Testis (tissue), 3 donors: Measurements from ENCODE around the gene HADHA. TPM values are rescaled to one million over a fixed set of nuclear protein-coding genes. Genes with fewer than 3 reads are reported as not detected.

ENCODE experiments used
- DNase-seq: peaks from one replicate; pipeline ENCODE4 v3.0.0-alpha.2; 2019
- H3K27ac ChIP-seq, 2 donors: fragments of 200-600 bp; sonication (generic); one replicate each; pipeline ENCODE4 v1.5.1; 2019
- H3K27me3 ChIP-seq: fragments of 200-600 bp; sonication (generic); one replicate; pipeline ENCODE4 v1.5.1; 2019
- H3K36me3 ChIP-seq: fragments of 200-600 bp; sonication (generic); one replicate; pipeline ENCODE4 v1.5.1; 2017; ENCODE audit warnings: low read depth; ENCODE audit errors: missing control alignments
- H3K4me1 ChIP-seq: fragments of 200-600 bp; sonication (generic); one replicate; pipeline ENCODE4 v1.5.1; 2019
- H3K4me3 ChIP-seq, 2 donors: fragments of 200-600 bp; sonication (generic); one replicate each; pipeline ENCODE4 v1.5.1; 2017 to 2019
- H3K9me3 ChIP-seq: fragments of 200-600 bp; sonication (generic); one replicate; pipeline ENCODE4 v1.5.1; 2017
- POLR2A ChIP-seq: fragments of 450-650 bp; IDR thresholded peaks from one replicate; pipeline ENCODE4 v1.6.1; 2017; ENCODE audit warnings: antibody characterized with exemption, mild to moderate bottlenecking, moderate library complexity
- WGBS, 2 donors: methylation state at CpG; one replicate each; pipeline ENCODE4 v1.1.5; 2018; 5-methylcytosine and 5-hydroxymethylcytosine counted together
- intact Hi-C: fragments of 100-400 bp; cut with DNase I; formaldehyde crosslinking; loops from one replicate; pipeline ENCODE4 v1.15.1; 2023; ENCODE audit warnings: low total_unique reads
- polyA plus RNA-seq: library from polyadenylated mRNA; stranded (reverse); fragments of 350-450 nt; fragmentation: Illumina TruSeq; extraction: RNeasy Lipid Tissue Mini Kit (QIAGEN cat#74804); gene quantifications from one replicate; pipeline ENCODE4 v1.2.3, GENCODE V29; 2014; ENCODE audit warnings: low read depth, low replicate concordance; ENCODE audit not compliant: insufficient read depth
- total RNA-seq, 2 donors: library from RNA; depleted of rRNA; stranded (reverse); fragments of >200 nt; gene quantifications; one replicate each; pipeline ENCODE4 v1.2.3, GENCODE V29; 2016
- TF ChIP-seq, protein P1 (sequence below), 3 experiments: fragments of 450-650 bp in 2 of 3; fragments of 200-600 bp in 1 of 3; sonication (generic) in 1 of 3; IDR thresholded peaks; one replicate each; pipeline ENCODE4 v1.5.1; 2016 to 2019; ENCODE audit warnings: antibody characterized with exemption in 3 of 3, mild to moderate bottlenecking in 2 of 3, moderate library complexity in 1 of 3

HADHA gene
- total and polyA plus RNA-seq, 3 donors from 2014 or later = 93.7 to 161 (median 98.8) TPM

DNA sequence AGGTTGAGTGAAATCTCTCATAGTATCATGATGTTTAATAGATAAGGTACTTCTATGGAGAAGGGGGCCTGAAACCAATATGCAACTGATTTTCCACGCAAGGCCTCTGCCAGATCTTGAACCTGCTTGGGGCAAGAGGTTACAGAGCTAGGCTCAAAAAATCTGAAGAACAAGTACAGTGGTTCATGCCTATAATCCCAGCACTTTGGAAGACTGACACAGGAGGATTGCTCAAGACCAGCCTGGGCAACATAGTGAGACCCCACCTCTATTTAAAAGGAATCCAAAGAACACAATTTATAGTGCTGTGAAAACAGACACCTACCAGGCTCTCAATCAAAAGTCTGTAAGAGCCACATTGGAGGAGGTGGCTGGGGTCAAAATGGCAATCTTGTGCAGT lies 28.6 kb downstream of the HADHA start:
- Histone ChIP-seq H3K9me3 (no peaks in the 10 kb centered on the region), H3K4me3 (no peak overlapping the region), H3K4me1 (no peaks in the 10 kb centered on the region), H3K36me3 (no peaks in the 10 kb centered on the region), H3K27ac (no peak overlapping the region), H3K27me3 (no peaks in the 10 kb centered on the region)
- intact Hi-C loops = no loop called here
- DNase-seq = no peak
- TF ChIP-seq, protein P1, sequence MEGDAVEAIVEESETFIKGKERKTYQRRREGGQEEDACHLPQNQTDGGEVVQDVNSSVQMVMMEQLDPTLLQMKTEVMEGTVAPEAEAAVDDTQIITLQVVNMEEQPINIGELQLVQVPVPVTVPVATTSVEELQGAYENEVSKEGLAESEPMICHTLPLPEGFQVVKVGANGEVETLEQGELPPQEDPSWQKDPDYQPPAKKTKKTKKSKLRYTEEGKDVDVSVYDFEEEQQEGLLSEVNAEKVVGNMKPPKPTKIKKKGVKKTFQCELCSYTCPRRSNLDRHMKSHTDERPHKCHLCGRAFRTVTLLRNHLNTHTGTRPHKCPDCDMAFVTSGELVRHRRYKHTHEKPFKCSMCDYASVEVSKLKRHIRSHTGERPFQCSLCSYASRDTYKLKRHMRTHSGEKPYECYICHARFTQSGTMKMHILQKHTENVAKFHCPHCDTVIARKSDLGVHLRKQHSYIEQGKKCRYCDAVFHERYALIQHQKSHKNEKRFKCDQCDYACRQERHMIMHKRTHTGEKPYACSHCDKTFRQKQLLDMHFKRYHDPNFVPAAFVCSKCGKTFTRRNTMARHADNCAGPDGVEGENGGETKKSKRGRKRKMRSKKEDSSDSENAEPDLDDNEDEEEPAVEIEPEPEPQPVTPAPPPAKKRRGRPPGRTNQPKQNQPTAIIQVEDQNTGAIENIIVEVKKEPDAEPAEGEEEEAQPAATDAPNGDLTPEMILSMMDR (IDR thresholded peaks at IDR 0.05) = no peak
- no peak for TF ChIP-seq POLR2A
- WGBS, 2 donors = 90 to 96% methylated on average over 1 of the region's 1 CpG

DNA sequence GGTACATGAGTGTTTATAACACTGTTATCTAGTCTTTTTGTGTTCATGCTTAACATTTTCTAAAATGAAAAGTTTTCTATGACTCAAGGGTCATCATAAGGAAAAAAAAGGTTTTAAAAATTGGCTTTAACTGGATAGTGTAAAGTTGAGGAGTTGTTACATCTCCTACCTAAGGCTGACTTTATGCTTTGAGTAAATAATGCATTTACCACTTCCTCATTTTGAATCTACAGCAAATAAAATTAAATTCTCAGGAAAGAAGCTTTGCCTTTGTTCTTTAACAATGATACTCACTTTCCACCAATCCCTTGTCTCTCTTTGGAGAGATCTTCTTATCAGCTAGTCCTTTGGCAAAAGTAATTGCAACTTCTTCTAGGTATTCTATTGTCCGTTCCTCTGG lies 29.7 kb downstream of the HADHA start:
- no peak for TF ChIP-seq POLR2A
- TF ChIP-seq, protein P1 (IDR thresholded peaks at IDR 0.05) = no peak
- Histone ChIP-seq H3K9me3 (no peaks in the 10 kb centered on the region), H3K27me3 (no peaks in the 10 kb centered on the region), H3K4me1 (no peaks in the 10 kb centered on the region), H3K27ac (no peak overlapping the region), H3K4me3 (no peak overlapping the region), H3K36me3 (no peaks in the 10 kb centered on the region)
- no peak for DNase-seq
- WGBS, 2 donors = 87 to 89% methylated on average over 1 of the region's 1 CpG
- intact Hi-C loops = no loop called here

DNA sequence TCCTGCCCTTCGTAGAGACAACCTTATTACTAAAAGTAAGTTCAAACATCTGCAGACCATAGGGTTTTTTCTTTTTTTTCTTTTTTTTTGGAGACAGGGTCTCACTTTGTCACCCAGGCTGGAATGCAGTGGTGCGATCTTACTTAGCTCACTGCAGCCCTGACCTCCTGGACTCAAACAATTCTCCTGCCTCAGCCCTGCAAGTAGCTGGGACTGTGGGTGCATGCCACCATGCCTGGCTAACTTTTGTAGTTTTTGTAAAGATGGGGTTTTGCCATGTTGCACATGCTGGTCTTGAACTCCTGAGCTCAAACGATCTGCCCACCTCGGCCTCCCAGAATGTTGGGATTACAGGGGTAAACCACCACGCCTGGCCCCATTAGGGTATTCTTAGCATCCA lies 32.4 kb downstream of the HADHA start:
- no peak for TF ChIP-seq POLR2A
- TF ChIP-seq, protein P1 (IDR thresholded peaks at IDR 0.05) = no peak
- WGBS, 2 donors = 90 to 94% methylated on average over 5 of the region's 5 CpGs
- H3K36me3 ChIP-seq = no peaks in the 10 kb centered on the region
- H3K9me3 ChIP-seq = no peaks in the 10 kb centered on the region
- H3K27me3 ChIP-seq = no peaks in the 10 kb centered on the region
- H3K27ac ChIP-seq = no peak overlapping the region
- intact Hi-C loops = no loop called here
- no peaks in the 10 kb centered on the region for H3K4me1 ChIP-seq
- no peak for DNase-seq
- no peak overlapping the region for H3K4me3 ChIP-seq

DNA sequence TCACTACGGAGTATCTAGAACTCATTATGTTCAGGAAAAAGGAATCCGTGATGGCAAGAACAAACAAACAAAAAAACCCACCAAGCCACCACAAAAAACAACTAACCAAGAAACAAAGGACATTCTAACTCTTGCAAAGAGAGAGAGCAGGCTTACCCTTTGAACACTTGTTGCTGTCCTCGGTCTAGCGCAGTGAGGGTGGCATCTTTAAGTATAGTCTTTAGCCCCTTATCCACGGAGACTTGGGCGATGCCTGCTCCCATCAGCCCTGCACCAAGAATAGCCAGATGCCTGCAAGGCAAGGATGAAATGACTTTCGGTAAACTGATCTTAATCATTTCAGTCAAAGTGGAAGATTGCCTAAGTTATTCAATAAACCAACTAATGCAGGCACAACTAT lies 40.5 kb downstream of the HADHA start:
- H3K27ac ChIP-seq = no peak overlapping the region
- H3K27me3 ChIP-seq = no peaks in the 10 kb centered on the region
- no peaks in the 10 kb centered on the region for H3K36me3 ChIP-seq
- WGBS, 2 donors = 91 to 92% methylated on average over 7 of the region's 7 CpGs
- intact Hi-C loops = no loop called here
- no peaks in the 10 kb centered on the region for H3K9me3 ChIP-seq
- no peaks in the 10 kb centered on the region for H3K4me1 ChIP-seq
- TF ChIP-seq, protein P1 (IDR thresholded peaks at IDR 0.05) = no peak
- no peak for TF ChIP-seq POLR2A
- no peak overlapping the region for H3K4me3 ChIP-seq
- no peak for DNase-seq

DNA sequence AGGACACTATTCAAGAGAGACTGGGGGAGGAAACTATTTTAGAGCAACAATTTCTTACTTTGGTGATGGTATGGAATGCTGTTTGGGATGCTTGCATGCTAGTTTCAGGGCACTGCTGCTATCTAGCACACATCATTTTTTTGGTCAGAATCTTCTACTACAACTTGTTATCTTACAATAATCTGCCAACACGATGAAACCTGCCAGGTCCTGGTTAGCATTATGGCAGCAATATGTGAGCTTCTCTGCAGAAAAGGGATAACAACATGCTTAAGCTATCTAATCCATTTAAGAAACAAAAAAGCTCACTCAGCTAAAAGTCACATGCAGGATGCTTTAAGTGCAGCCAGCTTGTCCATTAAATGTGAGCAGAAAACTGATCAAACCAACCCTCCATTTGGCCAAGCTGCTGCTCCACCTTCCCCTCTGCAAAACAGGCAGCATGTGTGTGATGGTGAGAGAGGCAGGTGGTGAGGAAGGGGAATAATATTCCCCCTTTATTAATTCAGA lies 41.4 kb downstream of the HADHA start:
- Histone ChIP-seq H3K27me3 (no peaks in the 10 kb centered on the region), H3K4me1 (no peaks in the 10 kb centered on the region), H3K9me3 (no peaks in the 10 kb centered on the region), H3K27ac (no peak overlapping the region), H3K36me3 (no peaks in the 10 kb centered on the region), H3K4me3 (no peak overlapping the region)
- intact Hi-C loops = no loop called here
- DNase-seq = no peak
- 53 to 73% methylated on average over 1 of the region's 1 CpG for WGBS, 2 donors
- TF ChIP-seq, protein P1 (IDR thresholded peaks at IDR 0.05) = no peak
- no peak for TF ChIP-seq POLR2A
